Keratinocyte (primary cell): Measurements from ENCODE around the gene HTR2C. TPM values are rescaled to one million over a fixed set of nuclear protein-coding genes. Genes with fewer than 3 reads are reported as not detected.

Source experiments
- DNase-seq: peaks from one replicate; pipeline ENCODE4 v3.0.0-alpha.2; 2011; ENCODE audit warnings: low read depth, missing footprints, low spot score
- FAIRE-seq: peaks from 2 replicates; lab custom pipeline; 2011; peaks lifted over from hg19 to GRCh38; lab: Jason Lieb, UNC
- H2AFZ ChIP-seq: 2 replicates; pipeline ENCODE4 v1.6.0; 2012; ENCODE audit warnings: low read length, control low read depth, inconsistent platforms; ENCODE audit not compliant: control insufficient read depth
- H3K27ac ChIP-seq: 2 replicates; pipeline ENCODE4 v1.5.1; 2011; ENCODE audit warnings: low read length; ENCODE audit not compliant: control insufficient read depth, insufficient read depth
- H3K27me3 ChIP-seq: 3 replicates; pipeline ENCODE4 v1.6.0; 2011; ENCODE audit warnings: low read length; ENCODE audit not compliant: control insufficient read depth, insufficient read depth; ENCODE audit errors: extremely low read depth
- H3K36me3 ChIP-seq, 2 experiments: 2 replicates in 1 of 2; 3 replicates in 1 of 2; pipeline ENCODE4 v1.5.1; 2011; ENCODE audit warnings: low read length in 2 of 2, mild to moderate bottlenecking in 1 of 2; ENCODE audit not compliant: control insufficient read depth in 2 of 2, insufficient read depth in 2 of 2; ENCODE audit errors: extremely low read depth in 1 of 2
- H3K4me1 ChIP-seq: 3 replicates; pipeline ENCODE4 v1.5.1; 2011; ENCODE audit warnings: low read length; ENCODE audit not compliant: control insufficient read depth, insufficient read depth; ENCODE audit errors: extremely low read depth
- H3K4me2 ChIP-seq: 3 replicates; pipeline ENCODE4 v1.6.0; 2011; ENCODE audit warnings: low read depth, low read length; ENCODE audit not compliant: control insufficient read depth, insufficient read depth; ENCODE audit errors: extremely low read depth
- H3K4me3 ChIP-seq, 3 experiments: fragments of 200-600 bp in 1 of 3; sonication (generic) in 1 of 3; 2 replicates in 2 of 3; 3 replicates in 1 of 3; pipeline ENCODE4 v1.5.1; 2011 to 2016; ENCODE audit warnings: low read length in 3 of 3, mild to moderate bottlenecking in 3 of 3, control low read depth in 2 of 3, inconsistent platforms in 1 of 3, low read depth in 1 of 3, mixed read lengths in 1 of 3, mixed run types in 1 of 3, moderate library complexity in 1 of 3; ENCODE audit not compliant: control insufficient read depth in 2 of 3, insufficient read depth in 2 of 3; ENCODE audit errors: extremely low read depth in 1 of 3
- H3K79me2 ChIP-seq: 2 replicates; pipeline ENCODE4 v1.6.0; 2012; ENCODE audit warnings: low read length; ENCODE audit not compliant: control insufficient read depth, insufficient read depth
- H3K9ac ChIP-seq: 3 replicates; pipeline ENCODE4 v1.6.0; 2011; ENCODE audit warnings: low read length; ENCODE audit not compliant: control insufficient read depth, insufficient read depth; ENCODE audit errors: extremely low read depth
- H3K9me1 ChIP-seq: 3 replicates; pipeline ENCODE4 v1.6.0; 2011; ENCODE audit warnings: low read length; ENCODE audit not compliant: control insufficient read depth, insufficient read depth; ENCODE audit errors: extremely low read depth
- H3K9me3 ChIP-seq: 2 replicates; pipeline ENCODE4 v1.5.1; 2012; ENCODE audit warnings: low read depth, low read length; ENCODE audit not compliant: control insufficient read depth
- H4K20me1 ChIP-seq: 3 replicates; pipeline ENCODE4 v1.6.0; 2011; ENCODE audit warnings: low read length; ENCODE audit not compliant: control insufficient read depth, insufficient read depth; ENCODE audit errors: extremely low read depth
- EZH2 ChIP-seq: IDR thresholded peaks from one replicate; pipeline ENCODE4 v1.6.1; 2012; ENCODE audit warnings: inconsistent platforms, mild to moderate bottlenecking, low read length, moderate library complexity
- dilution Hi-C: fragments of 300-500 bp; cut with MboI; formaldehyde crosslinking; loops from one replicate; pipeline ENCODE4 v1.7.0; 2020; ENCODE audit warnings: low sequenced_read_pairs; ENCODE audit not compliant: extremely low pct_ligation_motif_present
- polyA plus RNA-seq, 5 experiments: library from polyadenylated mRNA; depleted of rRNA in 3 of 5; stranded (reverse) in 3 of 5; stranded (forward) in 1 of 5; unstranded in 1 of 5; fragments of >200 nt; gene quantifications; 1 replicate in 1 of 5; 2 replicates in 3 of 5; 3 replicates in 1 of 5; pipeline versions ENCODE4 v1.2.1 to v1.2.3, GENCODE V29; 2011 to 2012; ENCODE audit warnings: missing spikeins in 2 of 5, low read depth in 1 of 5, low replicate concordance in 1 of 5
- TF ChIP-seq, protein P1 (sequence below), 3 experiments: IDR thresholded peaks in 1 of 3; conservative IDR thresholded peaks in 1 of 3; optimal IDR thresholded peaks in 1 of 3; 2 replicates in 2 of 3; 3 replicates in 1 of 3; pipeline versions ENCODE3 to v1.5.1; 2011; ENCODE audit warnings: low read length in 3 of 3, mild to moderate bottlenecking in 3 of 3, moderate library complexity in 2 of 3, control low read depth in 1 of 3, inconsistent platforms in 1 of 3; ENCODE audit not compliant: insufficient read depth in 2 of 3; ENCODE audit errors: extremely low read depth in 1 of 3

Gene HTR2C
- polyA plus RNA-seq, 1 donor (not counting 4 experiments of a cell fraction or from before 2014, with no cell fraction given) = not detected

DNA sequence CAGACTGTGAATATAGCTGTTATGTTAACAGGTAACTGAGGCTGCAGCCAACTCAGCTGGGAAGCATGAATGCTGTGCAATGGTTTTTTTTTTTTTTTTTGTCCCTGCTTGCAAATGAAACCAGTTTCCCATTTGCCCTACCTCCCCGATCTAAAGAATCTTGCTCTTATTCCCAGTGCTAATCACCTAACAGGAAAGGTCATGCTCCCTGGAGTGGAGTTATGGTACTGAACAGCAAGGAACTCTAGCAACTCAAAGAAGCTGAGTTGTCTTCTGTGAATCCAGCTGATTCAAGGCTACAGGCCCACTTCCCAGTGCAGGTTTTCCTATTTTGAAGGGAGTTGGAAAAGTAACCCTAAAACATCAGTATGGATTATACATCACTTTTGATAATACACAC lies 52.1 kb downstream of the HTR2C start:
- TF ChIP-seq, protein P1, sequence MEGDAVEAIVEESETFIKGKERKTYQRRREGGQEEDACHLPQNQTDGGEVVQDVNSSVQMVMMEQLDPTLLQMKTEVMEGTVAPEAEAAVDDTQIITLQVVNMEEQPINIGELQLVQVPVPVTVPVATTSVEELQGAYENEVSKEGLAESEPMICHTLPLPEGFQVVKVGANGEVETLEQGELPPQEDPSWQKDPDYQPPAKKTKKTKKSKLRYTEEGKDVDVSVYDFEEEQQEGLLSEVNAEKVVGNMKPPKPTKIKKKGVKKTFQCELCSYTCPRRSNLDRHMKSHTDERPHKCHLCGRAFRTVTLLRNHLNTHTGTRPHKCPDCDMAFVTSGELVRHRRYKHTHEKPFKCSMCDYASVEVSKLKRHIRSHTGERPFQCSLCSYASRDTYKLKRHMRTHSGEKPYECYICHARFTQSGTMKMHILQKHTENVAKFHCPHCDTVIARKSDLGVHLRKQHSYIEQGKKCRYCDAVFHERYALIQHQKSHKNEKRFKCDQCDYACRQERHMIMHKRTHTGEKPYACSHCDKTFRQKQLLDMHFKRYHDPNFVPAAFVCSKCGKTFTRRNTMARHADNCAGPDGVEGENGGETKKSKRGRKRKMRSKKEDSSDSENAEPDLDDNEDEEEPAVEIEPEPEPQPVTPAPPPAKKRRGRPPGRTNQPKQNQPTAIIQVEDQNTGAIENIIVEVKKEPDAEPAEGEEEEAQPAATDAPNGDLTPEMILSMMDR (optimal IDR thresholded peaks at IDR 0.05 in 1 of 3, IDR thresholded peaks at IDR 0.05 in 1 of 3, conservative IDR thresholded peaks at IDR 0.05 in 1 of 3; ENCODE audit: extremely low read depth in 1 of 3, insufficient read depth in 2 of 3, low read length in 3 of 3) = no peak
- TF ChIP-seq EZH2 = no peak
- Histone ChIP-seq H3K9me1 (no peaks in the 10 kb centered on the region), H3K4me2 (no peak overlapping the region), H3K4me3 (no peak overlapping the region), H2AFZ (no peak overlapping the region), H3K36me3 (no peaks in the 10 kb centered on the region), H3K4me1 (no peaks in the 10 kb centered on the region), H3K27me3 (no peaks in the 10 kb centered on the region), H3K9me3 (no peaks in the 10 kb centered on the region), H3K9ac (no peak overlapping the region), H3K27ac (no peak overlapping the region), H4K20me1 (no peaks in the 10 kb centered on the region), H3K79me2 (no peaks in the 10 kb centered on the region)
- FAIRE-seq = no peak
- dilution Hi-C loops = no loop called here
- no peak for DNase-seq

DNA sequence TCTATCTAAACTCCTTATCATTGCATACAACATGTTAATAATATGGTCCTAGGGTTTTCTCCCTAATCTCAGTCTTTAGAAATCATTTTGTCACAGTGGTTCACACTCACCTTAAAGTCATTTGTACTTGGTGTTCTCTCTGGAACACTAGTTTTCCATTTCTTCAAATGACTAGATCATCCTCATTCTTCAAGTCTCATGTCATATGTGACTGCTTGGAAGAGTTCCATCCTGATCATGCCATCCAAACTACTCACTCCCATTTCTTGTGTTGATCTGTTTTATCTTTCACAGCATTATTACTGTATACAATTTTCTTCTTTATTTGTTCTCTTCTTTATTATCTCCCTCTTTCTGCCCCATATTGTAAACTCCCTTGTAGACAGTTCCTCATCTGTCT lies 66.5 kb downstream of the HTR2C start:
- Histone ChIP-seq H3K79me2 (no peaks in the 10 kb centered on the region), H3K4me1 (no peaks in the 10 kb centered on the region), H4K20me1 (no peaks in the 10 kb centered on the region), H3K9me3 (no peaks in the 10 kb centered on the region), H3K27me3 (no peaks in the 10 kb centered on the region), H3K4me3 (no peak overlapping the region), H3K27ac (no peak overlapping the region), H3K36me3 (no peaks in the 10 kb centered on the region), H3K9ac (no peak overlapping the region), H3K9me1 (no peaks in the 10 kb centered on the region), H2AFZ (no peak overlapping the region), H3K4me2 (no peak overlapping the region)
- DNase-seq (no peak), FAIRE-seq (no peak)
- no peak for TF ChIP-seq EZH2
- TF ChIP-seq, protein P1 (optimal IDR thresholded peaks at IDR 0.05 in 1 of 3, IDR thresholded peaks at IDR 0.05 in 1 of 3, conservative IDR thresholded peaks at IDR 0.05 in 1 of 3; ENCODE audit: extremely low read depth in 1 of 3, insufficient read depth in 2 of 3, low read length in 3 of 3) = no peak
- dilution Hi-C loops = no loop called here
